Spleen (tissue), 7 donors: ENCODE measurements around the gene HTR2A.

Experiments
- POLR2A ChIP-seq, 3 donors: fragments of 450-650 bp; IDR thresholded peaks; one replicate each; pipeline ENCODE4 v1.5.1; 2017; ENCODE audit warnings: antibody characterized with exemption in 3 of 3, mild to moderate bottlenecking in 1 of 3
- POLR2AphosphoS5 ChIP-seq, 3 donors: sonication (generic); formaldehyde crosslinking; IDR thresholded peaks; one replicate each; pipeline ENCODE4 v1.5.1; 2017; ENCODE audit warnings: antibody characterized with exemption in 3 of 3
- TF ChIP-seq, protein P1 (sequence below), 11 experiments: fragments of 200-600 bp in 7 of 11; fragments of 450-650 bp in 4 of 11; sonication (generic) in 4 of 11; IDR thresholded peaks in 8 of 11; conservative IDR thresholded peaks in 3 of 11; 1 replicate in 7 of 11; 2 replicates in 4 of 11; pipeline versions ENCODE4 v1.4.0 to v1.8.0; 2016 to 2021; ENCODE audit warnings: antibody characterized with exemption in 11 of 11, inconsistent platforms in 4 of 11, mild to moderate bottlenecking in 1 of 11
- donor health status: DM: no; HTN: no; CAD: no; lungs with moderate emphysema.
- donor health status: DM: no; HTN: no; CAD: no.
- donor health status: DM: no; HTN: no; CAD: no.

DNA sequence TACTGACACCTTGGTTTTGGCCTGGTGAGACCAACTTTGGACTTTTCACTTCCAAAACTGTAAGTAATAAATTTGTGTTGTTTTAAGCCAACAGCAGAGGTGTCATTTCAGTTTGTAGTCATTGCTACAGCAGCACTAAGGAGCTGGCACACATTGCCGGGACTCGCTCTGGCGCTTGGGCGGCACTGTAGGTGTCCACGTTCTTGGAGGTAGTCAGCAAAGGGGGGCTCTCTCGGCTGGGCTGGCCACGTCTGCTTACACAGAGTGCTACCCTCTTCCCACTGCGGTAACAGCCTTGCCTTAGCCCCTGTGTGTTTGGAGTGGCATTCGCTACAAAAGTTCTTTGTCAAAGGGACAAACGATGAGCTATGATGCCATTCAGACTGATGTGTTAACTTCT lies 44.7 kb downstream of the HTR2A start:
- TF ChIP-seq, protein P1, sequence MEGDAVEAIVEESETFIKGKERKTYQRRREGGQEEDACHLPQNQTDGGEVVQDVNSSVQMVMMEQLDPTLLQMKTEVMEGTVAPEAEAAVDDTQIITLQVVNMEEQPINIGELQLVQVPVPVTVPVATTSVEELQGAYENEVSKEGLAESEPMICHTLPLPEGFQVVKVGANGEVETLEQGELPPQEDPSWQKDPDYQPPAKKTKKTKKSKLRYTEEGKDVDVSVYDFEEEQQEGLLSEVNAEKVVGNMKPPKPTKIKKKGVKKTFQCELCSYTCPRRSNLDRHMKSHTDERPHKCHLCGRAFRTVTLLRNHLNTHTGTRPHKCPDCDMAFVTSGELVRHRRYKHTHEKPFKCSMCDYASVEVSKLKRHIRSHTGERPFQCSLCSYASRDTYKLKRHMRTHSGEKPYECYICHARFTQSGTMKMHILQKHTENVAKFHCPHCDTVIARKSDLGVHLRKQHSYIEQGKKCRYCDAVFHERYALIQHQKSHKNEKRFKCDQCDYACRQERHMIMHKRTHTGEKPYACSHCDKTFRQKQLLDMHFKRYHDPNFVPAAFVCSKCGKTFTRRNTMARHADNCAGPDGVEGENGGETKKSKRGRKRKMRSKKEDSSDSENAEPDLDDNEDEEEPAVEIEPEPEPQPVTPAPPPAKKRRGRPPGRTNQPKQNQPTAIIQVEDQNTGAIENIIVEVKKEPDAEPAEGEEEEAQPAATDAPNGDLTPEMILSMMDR (IDR thresholded peaks at IDR 0.05 in 8 of 11, conservative IDR thresholded peaks at IDR 0.05 in 3 of 11): no peak
- TF ChIP-seq POLR2A (IDR thresholded peaks at IDR 0.05): no peak
- TF ChIP-seq POLR2AphosphoS5 (IDR thresholded peaks at IDR 0.05): no peak
